ENCODE measurements around the gene GRAMD2B.
"Not testable (repeated sequence)": the region's sequence is repeated elsewhere in the genome, so short reads cannot be mapped to it uniquely, and the experiment has no call there.

The GRAMD2B gene

GRCh38 chr5:126469536-126470316 is 46.5 kb downstream of the GRAMD2B start:
- TF ChIP-seq GATA1 (IDR thresholded peaks at IDR 0.05; ENCODE audit: low read depth, low read length) (no peak), POLR2A (IDR thresholded peaks at IDR 0.05; ENCODE audit: low read length) (no peak)
- no peak for DNase-seq

GRCh38 chr5:126470529-126470928 is 47.3 kb downstream of the GRAMD2B start:
- not testable (repeated sequence) for DNase-seq

DNA sequence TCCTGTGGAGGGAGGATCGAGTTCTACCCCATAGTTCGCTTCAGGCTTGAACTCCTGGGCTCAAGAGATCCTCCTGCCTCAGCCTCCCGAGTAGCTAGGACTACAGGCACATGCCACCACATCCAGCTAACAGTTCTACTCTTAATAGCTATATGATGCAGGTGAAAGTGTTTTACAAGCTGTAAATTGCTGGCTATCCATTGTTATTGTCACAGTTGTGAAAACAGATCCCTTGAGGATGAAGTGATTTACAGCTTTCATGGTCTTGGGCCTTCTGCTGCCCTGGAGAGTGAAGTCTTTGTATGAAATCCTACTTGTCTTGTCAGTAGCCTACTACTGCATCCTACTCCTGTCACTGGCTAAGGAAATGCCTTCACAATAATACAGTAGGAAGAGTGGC is 48.0 kb downstream of the GRAMD2B start:
- DNase-seq: no peak

DNA sequence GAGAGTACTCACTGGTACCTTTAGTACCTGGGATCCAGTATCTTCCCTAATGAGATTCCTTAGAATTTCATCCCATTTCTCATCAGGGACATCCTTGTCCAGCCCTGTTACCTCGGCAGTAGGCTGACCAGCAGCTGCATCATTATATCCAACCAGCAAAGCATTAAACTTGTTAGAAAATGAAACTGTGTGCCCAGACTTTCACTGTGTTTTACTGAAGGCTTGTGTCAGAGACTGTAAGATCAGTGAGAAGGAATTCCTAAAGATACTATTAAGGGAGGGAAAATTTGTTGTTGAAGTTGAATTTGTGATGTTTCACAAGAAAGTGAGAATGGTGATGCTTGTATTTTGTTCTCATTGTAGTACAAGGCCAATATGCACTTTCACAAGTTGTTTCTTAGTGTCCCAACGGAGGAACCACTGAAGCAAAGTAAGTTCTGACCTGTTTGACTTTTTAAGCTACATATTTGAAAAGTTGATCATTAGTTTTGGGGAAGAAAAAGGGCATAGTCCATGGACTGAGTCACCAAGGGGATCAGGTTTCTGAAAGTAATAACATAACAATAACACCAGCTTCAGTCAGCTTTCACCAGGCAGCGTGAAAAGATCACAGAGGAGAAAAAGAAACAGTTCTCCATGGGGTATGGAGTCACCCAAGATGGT is 48.8 kb downstream of the GRAMD2B start:
- no peak for TF ChIP-seq GATA1 (IDR thresholded peaks at IDR 0.05; ENCODE audit: low read depth, low read length)
- no peak for TF ChIP-seq POLR2A (IDR thresholded peaks at IDR 0.05; ENCODE audit: low read length)
- DNase-seq: no peak

More for the DNA sequence above, 48.0 kb downstream of the GRAMD2B start:
- no peak for TF ChIP-seq GATA1 (IDR thresholded peaks at IDR 0.05; ENCODE audit: low read depth, low read length)
- no peak for TF ChIP-seq POLR2A (IDR thresholded peaks at IDR 0.05; ENCODE audit: low read length)

DNA sequence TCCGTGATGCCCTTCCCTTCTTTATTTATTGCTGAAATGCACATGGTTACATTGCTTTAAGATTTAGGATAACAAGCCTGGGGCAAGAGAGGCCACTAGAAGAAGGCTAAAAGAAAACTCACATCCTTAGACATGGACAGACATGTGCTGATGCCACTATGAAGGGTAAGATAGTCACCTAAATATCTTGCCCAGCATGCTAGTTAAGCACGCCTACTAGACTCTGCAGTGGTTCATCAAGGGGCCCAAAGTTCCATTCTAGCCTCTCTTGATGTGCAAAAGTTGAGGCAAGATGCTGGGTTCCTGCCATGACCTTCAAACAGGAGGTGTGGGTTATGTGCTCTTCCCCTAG is 49.3 kb downstream of the GRAMD2B start:
- DNase-seq: no peak
- TF ChIP-seq GATA1 (IDR thresholded peaks at IDR 0.05; ENCODE audit: low read depth, low read length) (no peak), POLR2A (IDR thresholded peaks at IDR 0.05; ENCODE audit: low read length) (no peak)

- no peak for DNase-seq
- no peak for TF ChIP-seq POLR2A (IDR thresholded peaks at IDR 0.05; ENCODE audit: low read length)
Observed at GRCh38 chr5:126477294-126478117, 54.3 kb downstream of the GRAMD2B start.

GRCh38 chr5:126479810-126480209 is 56.6 kb downstream of the GRAMD2B start:
- no peak for DNase-seq
- TF ChIP-seq GATA1 (IDR thresholded peaks at IDR 0.05; ENCODE audit: low read depth, low read length) (no peak), POLR2A (IDR thresholded peaks at IDR 0.05; ENCODE audit: low read length) (no peak)

- DNase-seq: no peak
- TF ChIP-seq GATA1 (IDR thresholded peaks at IDR 0.05; ENCODE audit: low read depth, low read length) (no peak), POLR2A (IDR thresholded peaks at IDR 0.05; ENCODE audit: low read length) (no peak)
Observed at GRCh38 chr5:126480824-126481223, 57.6 kb downstream of the GRAMD2B start.

- TF ChIP-seq POLR2A (IDR thresholded peaks at IDR 0.05; ENCODE audit: low read length): no peak
- DNase-seq: no peak
Observed at GRCh38 chr5:126481243-126481642, 58.0 kb downstream of the GRAMD2B start.

DNA sequence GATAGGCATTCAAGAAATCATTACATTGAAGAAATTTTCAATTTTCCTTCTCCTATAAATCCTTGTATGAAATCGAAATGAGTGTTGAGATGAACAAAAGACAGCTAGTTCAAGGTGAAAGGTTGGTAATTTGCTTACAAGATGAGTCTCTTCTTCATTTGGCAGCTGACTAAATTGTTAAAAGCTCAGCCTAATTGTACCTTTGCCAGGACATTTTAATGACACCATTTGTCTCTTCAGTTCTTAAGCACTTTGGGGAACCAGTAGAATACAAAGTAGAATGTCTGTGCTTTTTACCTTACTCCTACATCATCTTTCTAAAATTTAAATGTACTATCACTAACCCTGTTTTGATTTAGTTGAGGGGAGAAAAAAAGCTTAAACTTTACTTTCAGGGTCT is 59.4 kb downstream of the GRAMD2B start:
- no peak for DNase-seq
- no peak for TF ChIP-seq GATA1 (IDR thresholded peaks at IDR 0.05; ENCODE audit: low read depth, low read length)
- TF ChIP-seq POLR2A (IDR thresholded peaks at IDR 0.05; ENCODE audit: low read length): no peak

DNA sequence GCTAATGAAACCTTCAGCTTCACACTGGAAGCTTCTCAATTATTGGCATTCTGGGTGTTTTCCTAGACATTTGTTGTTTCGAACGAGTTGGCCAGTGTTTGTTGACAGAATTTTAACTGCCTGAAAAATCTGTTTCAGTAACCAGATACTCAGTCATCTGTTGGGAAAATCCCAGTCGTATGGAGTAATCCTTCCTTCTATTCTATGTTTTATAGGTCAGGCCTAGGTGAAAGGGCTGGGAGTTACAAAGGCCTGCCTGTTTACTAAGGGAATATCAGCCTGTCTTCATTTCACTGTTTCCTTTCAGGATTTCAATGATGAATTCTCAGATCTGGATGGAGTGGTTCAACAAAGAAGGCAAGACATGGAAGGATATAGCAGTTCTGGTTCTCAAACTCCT is 59.9 kb downstream of the GRAMD2B start:
- DNase-seq: no peak
- TF ChIP-seq POLR2A (IDR thresholded peaks at IDR 0.05; ENCODE audit: low read length) (no peak), GATA1 (IDR thresholded peaks at IDR 0.05; ENCODE audit: low read depth, low read length) (no peak)

GRCh38 chr5:126484253-126484652 is 61.0 kb downstream of the GRAMD2B start:
- DNase-seq: no peak
- TF ChIP-seq POLR2A (IDR thresholded peaks at IDR 0.05; ENCODE audit: low read length) (no peak), GATA1 (IDR thresholded peaks at IDR 0.05; ENCODE audit: low read depth, low read length) (no peak)

- no peak for TF ChIP-seq POLR2A (IDR thresholded peaks at IDR 0.05; ENCODE audit: low read length)
- no peak for DNase-seq
Observed at GRCh38 chr5:126486332-126486731, 63.1 kb downstream of the GRAMD2B start.

DNA sequence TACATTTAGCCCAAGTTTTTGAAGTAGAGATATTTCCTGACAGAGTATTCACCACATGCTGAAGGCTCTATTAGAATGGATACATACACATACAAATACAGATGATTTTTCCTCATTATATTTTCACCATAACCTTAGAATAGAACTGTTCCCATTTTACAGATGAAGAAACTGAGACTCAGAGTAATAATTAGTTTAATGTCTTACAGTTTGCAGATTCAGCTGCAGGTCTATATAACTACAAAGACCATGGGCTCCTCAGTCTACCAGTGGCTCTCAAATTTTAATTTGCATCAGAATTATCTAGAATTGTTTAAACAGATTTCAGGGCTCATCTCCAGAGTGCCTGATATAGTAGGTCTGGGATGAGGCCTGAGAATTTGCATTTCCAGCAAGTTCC is 64.4 kb downstream of the GRAMD2B start:
- TF ChIP-seq GATA1 (IDR thresholded peaks at IDR 0.05; ENCODE audit: low read depth, low read length) (no peak), POLR2A (IDR thresholded peaks at IDR 0.05; ENCODE audit: low read length) (no peak)
- no peak for DNase-seq
